Measurements from ENCODE around the gene TMEM253.

The TMEM253 gene

GRCh38 chr14:21090940-21091663 is 9.8 kb upstream of the TMEM253 start:
- DNase-seq = no peak

- no peak for DNase-seq
Measured at GRCh38 chr14:21091821-21092272, 9.0 kb upstream of the TMEM253 start.

- DNase-seq = no peak
Measured at GRCh38 chr14:21092273-21093011, 8.4 kb upstream of the TMEM253 start.

GRCh38 chr14:21093018-21093417 is 7.8 kb upstream of the TMEM253 start:
- no peak for DNase-seq

- peak; percentile 97 for DNase-seq
Measured at GRCh38 chr14:21093769-21094681, 6.8 kb upstream of the TMEM253 start.

GRCh38 chr14:21095430-21096205 is 5.2 kb upstream of the TMEM253 start:
- peak; percentile 98 for DNase-seq

- DNase-seq = no peak
Measured at GRCh38 chr14:21096438-21096837, 4.4 kb upstream of the TMEM253 start.

GRCh38 chr14:21096978-21097635 is 3.8 kb upstream of the TMEM253 start:
- peak; percentile 56 for DNase-seq

GRCh38 chr14:21097636-21098075 is 3.2 kb upstream of the TMEM253 start:
- peak; percentile 81 for DNase-seq

- DNase-seq = peak; percentile 81
Measured at GRCh38 chr14:21098076-21098891, 2.6 kb upstream of the TMEM253 start, which contains the start of gene ZNF219. TSS of gene ZNF219 (minus strand) at chr14:21098655. CDS start at chr14:21093591, 5,064 bp downstream.

GRCh38 chr14:21098892-21099595 is 1.8 kb upstream of the TMEM253 start:
- no peak for DNase-seq

GRCh38 chr14:21099596-21099985 is 1.3 kb upstream of the TMEM253 start:
- DNase-seq = no peak

GRCh38 chr14:21101802-21102413 is 1.0 kb downstream of the TMEM253 start:
- no peak for DNase-seq

GRCh38 chr14:21102521-21103410 is 1.9 kb downstream of the TMEM253 start:
- DNase-seq = no peak

- DNase-seq = no peak
Measured at GRCh38 chr14:21103411-21103709, 2.5 kb downstream of the TMEM253 start.

GRCh38 chr14:21103710-21104447 is 3.0 kb downstream of the TMEM253 start:
- DNase-seq = peak; percentile 100

- DNase-seq = peak; percentile 99
Measured at GRCh38 chr14:21104448-21105060, 3.7 kb downstream of the TMEM253 start.

- no peak for DNase-seq
Measured at GRCh38 chr14:21105095-21105494, 4.2 kb downstream of the TMEM253 start.

All from NCI-H2171 (cell line).